ENCODE data around the gene TCEANC2. TPM values are rescaled to one million over a fixed set of nuclear protein-coding genes. Genes with fewer than 3 reads are reported as not detected.

The TCEANC2 gene
- total RNA-seq, 1 experiment from 2014 or later, result 5.3 TPM

GRCh38 chr1:54027848-54028247, 25.6 kb upstream of the TCEANC2 start:
- Mint-ChIP-seq H3K27ac (peak overlapping the region in 1 of 3 experiments; percentile 14; a peak in 1 of 7 replicates), H3K9me3 (no peaks in the 10 kb centered on the region), H3K27me3 (ENCODE audit: low read depth) (no peaks in the 10 kb centered on the region), H3K36me3 (ENCODE audit: insufficient read depth in 1 of 3, low read depth in 3 of 3) (peaks cover 2 to 23% (median 9%) of the 10 kb centered on the region in 3 experiments; a peak in 6 of 7 replicates), H3K4me3 (no peak overlapping the region), H3K4me1 (no peaks in the 10 kb centered on the region)
- Histone ChIP-seq H2BK5ac (ENCODE audit: insufficient read length, low read length) (no peak overlapping the region), H2BK20ac (ENCODE audit: low read depth, low read length, poor library complexity, severe bottlenecking) (no peak overlapping the region), H2AK5ac (ENCODE audit: insufficient read length, low read length) (no peak overlapping the region), H3K79me2 (ENCODE audit: insufficient read depth, low read length) (no peaks in the 10 kb centered on the region), H3K56ac (ENCODE audit: insufficient read length, low read depth, low read length) (no peak overlapping the region), H2BK15ac (ENCODE audit: low read depth, low read length) (no peak overlapping the region), H3K14ac (ENCODE audit: insufficient read depth, low read length) (no peak overlapping the region), H4K5ac (ENCODE audit: insufficient read length, low read depth, low read length) (no peak overlapping the region), H2AFZ (ENCODE audit: low read length) (no peak overlapping the region), H3K18ac (ENCODE audit: insufficient read length, low read depth, low read length) (no peak overlapping the region), H3K23me2 (ENCODE audit: insufficient read length, low read depth, low read length, poor library complexity, severe bottlenecking) (no peaks in the 10 kb centered on the region), H3K79me1 (ENCODE audit: insufficient read depth, low read depth, low read length, poor library complexity, severe bottlenecking) (no peaks in the 10 kb centered on the region), H3K9me3 (ENCODE audit: control insufficient read depth, low read depth, low read length) (no peaks in the 10 kb centered on the region), H2BK12ac (ENCODE audit: insufficient read length, low read depth, low read length) (no peak overlapping the region), H3K4me2 (ENCODE audit: insufficient read depth, insufficient read length, low read length) (no peak overlapping the region), H4K20me1 (ENCODE audit: control insufficient read depth, insufficient read depth, insufficient read length) (no peaks in the 10 kb centered on the region), H3T11ph (ENCODE audit: low read length) (no peak overlapping the region), H2BK120ac (ENCODE audit: low read depth, low read length, poor library complexity, severe bottlenecking) (no peak overlapping the region), H4K91ac (ENCODE audit: insufficient read length, low read depth, low read length) (no peak overlapping the region), H3K27me3 (ENCODE audit: insufficient read depth, low read length) (no peaks in the 10 kb centered on the region), H3K4ac (ENCODE audit: low read depth, low read length) (no peak overlapping the region), H3K23ac (ENCODE audit: insufficient read length, low read depth, low read length) (no peak overlapping the region), H3K27ac (ENCODE audit: insufficient read length, low read depth, low read length) (no peak overlapping the region), H3K4me1 (ENCODE audit: insufficient read depth, low read length) (no peaks in the 10 kb centered on the region), H3K9ac (ENCODE audit: extremely low read depth, insufficient read length, low read length) (no peak overlapping the region), H4K8ac (replicated peaks; ENCODE audit: insufficient read length, low read depth, low read length) (no peak overlapping the region)
- no CpG with 5 or more reads among the region's 5 CpGs for WGBS (ENCODE audit: extremely low coverage, insufficient read length, low lambda C conversion rate)
- TF ChIP-seq CTCF (conservative IDR thresholded peaks at IDR 0.05), result no peak
- no peak for DNase-seq
